Epidermal melanocyte (primary cell): Measurements from ENCODE around the gene FBRS.
"Not testable (repeated sequence)": the region's sequence is repeated elsewhere in the genome, so short reads cannot be mapped to it uniquely, and the experiment has no call there.

Experiments used
- DNase-seq: peaks from one replicate; pipeline ENCODE4 v3.0.0; 2011; ENCODE audit warnings: low spot score; ENCODE audit not compliant: insufficient read length

FBRS gene

GRCh38 chr16:30698139-30698815, 40.0 kb downstream of the FBRS start:
- DNase-seq = peak; percentile 93

GRCh38 chr16:30698816-30699614, 40.8 kb downstream of the FBRS start, which contains the start of gene SRCAP:
SRCAP (plus strand) TSS chr16:30699171; CDS start chr16:30700825, 1,654 bp downstream.
- peak; percentile 82 for DNase-seq

GRCh38 chr16:30699615-30700099, 41.4 kb downstream of the FBRS start:
- no peak for DNase-seq

GRCh38 chr16:30700491-30700890, 42.3 kb downstream of the FBRS start:
- DNase-seq = no peak

GRCh38 chr16:30700971-30701370, 42.7 kb downstream of the FBRS start:
- DNase-seq = no peak

- DNase-seq = not testable (repeated sequence)
Measured at GRCh38 chr16:30703071-30703470, 44.8 kb downstream of the FBRS start.

GRCh38 chr16:30703971-30704370, 45.7 kb downstream of the FBRS start:
- no peak for DNase-seq

GRCh38 chr16:30706046-30706445, 47.8 kb downstream of the FBRS start:
- DNase-seq = no peak

- no peak for DNase-seq
Measured at GRCh38 chr16:30710971-30711370, 52.7 kb downstream of the FBRS start.

- no peak for DNase-seq
Measured at GRCh38 chr16:30711712-30712111, 53.5 kb downstream of the FBRS start.

- DNase-seq = peak; percentile 62
Measured at GRCh38 chr16:30715750-30716445, 57.7 kb downstream of the FBRS start.

GRCh38 chr16:30720086-30720485, 61.9 kb downstream of the FBRS start:
- no peak for DNase-seq
